Measurements from ENCODE around the gene ROR1.

The ROR1 gene

GRCh38 chr1:63914706-63915105, 140.9 kb downstream of the ROR1 start:
- no peak for DNase-seq

DNA sequence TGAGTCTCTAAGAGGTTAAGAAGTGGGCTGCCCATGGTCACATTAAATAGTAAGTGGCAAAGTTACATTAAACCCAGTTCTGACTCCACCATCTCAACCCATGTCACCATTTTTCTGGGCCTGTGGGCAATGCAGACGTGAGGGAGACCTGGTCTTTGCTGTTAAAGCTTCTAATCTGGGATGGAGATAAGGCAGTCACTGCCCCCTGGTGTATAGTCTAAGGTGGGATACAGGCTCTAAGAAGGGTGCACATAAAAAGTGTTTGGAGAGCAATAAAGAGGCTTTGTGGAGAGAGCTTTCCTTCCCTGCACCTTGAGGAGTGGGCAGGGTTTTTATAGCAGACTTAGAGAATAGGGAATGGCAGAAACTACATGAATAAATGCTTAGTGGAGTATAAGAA, 141.3 kb downstream of the ROR1 start:
- DNase-seq = no peak

- DNase-seq = no peak
These were observed 142.9 kb downstream of the ROR1 start for GRCh38 chr1:63916485-63917360.

GRCh38 chr1:63917571-63918417, 144.0 kb downstream of the ROR1 start:
- no peak for DNase-seq

DNA sequence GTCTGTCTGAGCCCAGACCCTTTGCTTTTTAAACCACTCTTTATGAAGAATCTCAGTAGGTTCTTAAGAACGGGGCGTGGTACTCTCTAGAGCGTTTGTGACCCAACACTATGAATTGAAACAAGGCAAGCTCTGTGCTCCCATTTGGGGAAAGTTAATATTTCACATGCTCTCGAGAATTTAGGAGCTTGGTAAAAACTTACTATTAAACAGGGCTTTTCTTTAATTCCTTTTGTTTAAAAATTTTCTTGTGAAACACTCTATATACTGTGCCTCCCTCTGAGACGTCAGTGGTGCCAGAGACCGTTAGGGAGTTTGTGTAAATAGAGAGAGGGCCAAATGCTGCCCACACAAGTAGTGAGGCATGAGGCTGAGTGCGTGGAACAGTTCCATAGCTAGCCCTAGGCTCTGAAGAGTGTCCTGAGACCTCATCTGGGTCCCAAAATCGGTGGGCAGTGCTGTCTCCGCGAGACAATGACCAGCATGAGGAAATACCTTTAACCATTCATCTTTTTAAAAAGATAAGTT, 144.7 kb downstream of the ROR1 start:
- no peak for DNase-seq

DNA sequence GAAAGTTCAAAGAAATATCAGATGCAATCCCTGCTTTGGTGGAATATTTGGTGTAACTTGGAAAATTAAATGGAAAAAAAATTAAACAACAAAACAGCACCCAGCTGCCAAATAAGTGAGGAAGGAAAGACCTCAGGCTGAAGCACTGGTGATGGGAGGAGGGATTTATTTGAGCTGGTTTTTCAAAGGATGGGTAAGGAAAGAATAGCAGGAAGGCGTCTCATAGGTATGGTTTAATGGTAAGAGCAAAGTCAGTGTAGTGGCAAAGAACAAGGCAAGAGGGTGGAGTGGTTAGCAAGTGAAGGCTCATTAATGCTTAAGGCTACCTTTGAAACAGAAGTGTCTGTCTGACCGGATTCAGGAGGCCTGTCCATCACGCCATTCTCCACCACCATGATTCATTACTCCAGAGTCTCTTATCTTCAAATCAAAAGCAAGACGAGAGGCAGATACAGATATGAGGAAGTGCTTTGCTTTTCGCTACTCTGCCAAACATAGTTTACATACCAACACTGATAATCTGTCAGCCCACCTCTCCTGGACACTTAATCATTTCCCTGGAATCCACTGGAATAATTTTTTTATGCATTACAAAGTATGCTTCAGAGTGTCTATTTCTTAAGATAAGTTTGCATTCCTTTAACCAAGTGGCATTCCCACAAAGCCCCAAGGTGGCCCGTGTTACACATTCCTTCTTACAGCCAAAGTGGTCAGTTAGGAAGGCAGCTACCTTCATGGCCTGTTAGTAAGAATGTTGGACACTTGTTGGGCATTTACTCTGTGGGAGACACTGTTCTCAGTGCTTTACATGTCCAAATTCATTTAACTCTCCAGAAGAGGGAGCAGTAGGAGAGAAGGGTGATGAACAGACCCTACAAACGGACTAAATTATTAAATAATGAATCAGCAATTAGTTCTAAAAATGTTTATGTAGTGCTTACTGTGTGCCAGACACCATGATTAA, 146.6 kb downstream of the ROR1 start:
- DNase-seq = no peak

DNA sequence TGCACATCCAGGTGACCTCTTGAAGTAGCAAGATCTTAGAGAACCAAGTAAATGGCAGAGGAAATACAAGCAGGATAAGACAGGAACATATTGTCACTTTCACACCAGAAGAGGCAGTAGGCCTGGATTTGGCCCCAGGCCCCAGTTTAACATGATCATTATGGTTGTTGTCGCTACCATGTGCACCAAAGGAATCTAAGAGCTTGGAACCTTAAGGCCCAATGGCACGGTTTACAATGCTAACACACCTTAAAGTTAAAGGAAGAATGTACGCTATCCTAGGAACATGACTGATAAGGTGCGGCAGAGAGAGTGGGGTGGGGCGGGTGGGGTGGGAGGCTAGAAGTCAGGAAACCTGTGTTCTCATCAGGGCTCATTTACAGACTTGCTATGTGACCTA, 147.5 kb downstream of the ROR1 start:
- no peak for DNase-seq

- DNase-seq = no peak
These were observed 148.0 kb downstream of the ROR1 start for GRCh38 chr1:63921802-63922201.

GRCh38 chr1:63922848-63923247, 149.0 kb downstream of the ROR1 start:
- no peak for DNase-seq

DNA sequence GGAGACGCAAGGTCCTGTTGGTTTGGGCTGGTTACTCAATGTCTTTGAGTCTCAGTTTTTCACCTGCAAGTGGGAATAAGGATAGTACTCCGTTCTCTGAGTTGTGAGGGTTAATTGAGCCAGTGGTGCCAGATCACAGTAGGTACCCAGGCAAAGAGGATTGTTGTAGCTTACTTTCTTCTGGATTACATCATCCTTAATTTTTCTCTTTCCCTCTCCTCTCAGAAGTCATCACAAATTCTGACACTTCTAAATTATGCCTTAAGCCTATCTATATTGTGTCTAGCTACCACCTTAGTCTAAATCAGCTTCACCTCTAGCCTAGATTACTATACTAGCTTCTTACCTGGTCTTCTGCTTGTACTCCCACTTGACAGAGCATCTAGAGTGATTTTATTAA, 149.5 kb downstream of the ROR1 start:
- no peak for DNase-seq

DNA sequence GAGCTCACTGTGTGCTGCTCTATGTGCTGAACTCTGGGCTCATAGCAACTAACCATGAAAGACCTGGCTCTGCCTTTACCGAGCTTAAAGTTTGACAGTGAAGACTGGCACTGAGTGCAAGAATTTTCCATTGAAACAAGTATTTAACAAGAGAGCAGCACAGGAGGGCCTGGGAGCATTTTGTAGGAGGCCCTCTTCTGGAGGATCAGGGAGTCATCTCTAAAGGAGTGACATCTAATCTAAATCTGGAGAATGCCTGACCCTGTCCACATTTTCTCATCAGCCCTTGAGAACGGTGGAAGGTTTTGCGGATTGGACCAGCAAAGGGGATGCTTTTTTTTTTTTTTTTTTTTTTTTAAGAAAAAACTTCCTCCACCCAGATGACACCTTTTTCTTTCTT, 150.8 kb downstream of the ROR1 start:
- DNase-seq = no peak

DNA sequence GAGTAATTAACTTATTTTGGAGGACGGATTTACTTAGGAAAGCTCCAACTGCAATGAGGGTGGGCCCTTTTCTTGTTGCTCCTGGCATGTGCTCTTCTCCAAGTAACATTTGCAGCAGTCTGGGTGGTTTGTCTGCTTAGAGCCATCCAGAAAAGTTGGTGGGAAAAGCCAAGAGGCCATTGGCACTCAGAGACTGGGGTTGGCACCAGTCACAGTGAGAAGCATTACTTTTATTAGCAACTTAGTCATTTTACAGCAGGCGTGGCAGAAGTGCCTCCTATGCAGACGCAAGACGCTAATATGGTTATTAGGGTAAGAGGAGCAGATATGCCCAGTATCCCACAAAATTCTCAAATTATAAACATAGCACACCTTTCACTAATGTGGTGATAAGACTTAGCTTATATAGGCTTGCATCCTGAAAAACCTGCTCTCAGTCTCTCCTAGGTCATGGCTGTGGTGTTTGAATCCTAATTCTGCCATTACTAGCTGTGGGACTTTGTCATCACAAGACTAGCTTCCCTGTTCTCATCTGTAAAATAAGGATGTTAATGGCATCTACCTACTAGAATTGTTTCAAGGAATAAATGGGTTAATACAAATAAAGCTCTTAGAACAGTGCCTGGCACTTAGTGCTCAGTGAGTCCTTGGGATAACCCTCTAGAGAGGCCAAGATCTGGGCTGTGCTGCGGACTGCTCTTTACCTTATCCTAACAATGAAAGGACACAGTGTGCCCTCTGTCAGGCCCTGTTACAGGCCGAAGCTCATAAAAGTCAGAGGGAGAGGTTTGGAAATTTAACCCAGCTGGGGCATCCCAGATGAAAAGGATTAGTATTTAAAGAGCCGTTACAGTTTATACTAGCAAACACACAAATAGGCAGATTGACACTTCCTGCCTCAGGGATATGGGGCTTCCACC, 154.6 kb downstream of the ROR1 start:
- no peak for DNase-seq

DNA sequence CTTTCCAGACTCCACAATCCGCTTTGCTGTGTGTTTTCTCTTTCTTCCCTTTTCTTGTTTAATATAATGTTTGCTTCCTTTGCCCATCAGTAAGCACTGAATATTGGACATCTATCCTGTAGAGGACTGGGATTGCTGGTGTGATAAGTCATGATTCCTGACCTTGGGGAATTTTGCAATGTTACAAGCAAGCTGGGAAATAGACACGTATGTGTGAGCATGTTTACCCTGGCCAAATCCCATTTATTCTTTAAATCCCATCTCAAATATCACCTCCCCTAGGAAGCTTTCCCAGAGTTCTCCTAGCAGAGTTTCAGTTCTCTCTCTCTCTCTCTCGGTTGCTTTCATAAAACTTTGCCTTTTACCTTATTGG, 155.3 kb downstream of the ROR1 start:
- DNase-seq = no peak

- DNase-seq = no peak
These were observed 157.7 kb downstream of the ROR1 start for GRCh38 chr1:63931468-63931867.

GRCh38 chr1:63934697-63935096, 160.9 kb downstream of the ROR1 start:
- no peak for DNase-seq

DNA sequence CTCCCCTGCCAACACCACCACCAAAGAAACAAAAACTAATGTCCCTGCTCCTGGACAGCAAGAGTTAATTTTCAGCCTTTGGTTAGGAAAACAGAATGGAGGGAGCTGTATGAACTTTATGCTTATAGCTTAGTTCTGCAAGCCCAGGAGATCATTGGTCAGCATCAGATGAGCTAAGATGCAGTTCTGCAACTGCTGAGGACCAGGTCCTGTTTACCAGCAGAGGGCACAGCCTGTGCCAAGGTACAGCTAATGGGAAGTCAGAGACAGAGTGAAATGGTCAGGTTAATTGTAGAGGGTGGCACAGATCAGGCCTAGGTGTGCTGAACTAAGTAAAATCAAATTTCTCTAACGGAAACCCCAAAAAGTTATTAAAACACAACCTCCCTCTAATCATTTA, 161.3 kb downstream of the ROR1 start:
- DNase-seq = no peak

DNA sequence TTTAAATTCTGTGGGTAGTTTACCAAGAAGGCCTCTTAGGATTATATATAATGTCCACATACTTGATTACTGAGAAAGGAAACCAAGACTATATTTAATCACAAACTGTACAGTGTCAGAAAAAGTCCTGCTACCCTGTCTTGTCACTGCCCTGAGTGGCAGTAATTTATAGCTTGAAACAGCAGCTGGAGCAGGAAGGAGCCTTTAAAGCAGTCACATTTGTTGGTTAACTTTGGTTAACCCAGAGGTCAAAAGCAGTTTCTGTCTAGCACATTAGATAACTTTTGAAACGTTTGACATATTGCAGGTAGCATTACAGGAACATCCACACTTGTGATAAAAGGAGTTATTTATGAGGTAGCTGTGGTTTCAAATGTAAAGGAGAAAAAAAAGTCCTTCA, 161.7 kb downstream of the ROR1 start:
- DNase-seq = no peak

DNA sequence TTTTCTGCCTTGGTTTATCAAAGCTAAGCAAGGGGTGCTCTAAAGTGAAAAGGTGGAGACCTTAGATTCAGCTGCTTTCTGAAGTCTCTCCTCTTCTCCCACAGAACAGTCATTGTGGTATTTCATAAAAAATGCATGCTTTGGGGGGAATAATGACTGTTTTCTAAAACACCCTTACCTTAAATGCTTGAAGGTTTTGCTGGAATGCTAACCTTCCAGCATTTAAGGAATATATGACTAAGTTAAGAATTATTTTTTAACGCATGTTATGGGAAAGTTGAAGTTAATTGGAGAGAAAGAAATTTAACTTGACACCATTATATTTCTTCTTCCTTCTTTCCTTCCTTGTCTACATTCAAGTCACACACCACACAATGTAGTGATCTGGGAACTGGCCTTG, 162.5 kb downstream of the ROR1 start:
- no peak for DNase-seq

DNA sequence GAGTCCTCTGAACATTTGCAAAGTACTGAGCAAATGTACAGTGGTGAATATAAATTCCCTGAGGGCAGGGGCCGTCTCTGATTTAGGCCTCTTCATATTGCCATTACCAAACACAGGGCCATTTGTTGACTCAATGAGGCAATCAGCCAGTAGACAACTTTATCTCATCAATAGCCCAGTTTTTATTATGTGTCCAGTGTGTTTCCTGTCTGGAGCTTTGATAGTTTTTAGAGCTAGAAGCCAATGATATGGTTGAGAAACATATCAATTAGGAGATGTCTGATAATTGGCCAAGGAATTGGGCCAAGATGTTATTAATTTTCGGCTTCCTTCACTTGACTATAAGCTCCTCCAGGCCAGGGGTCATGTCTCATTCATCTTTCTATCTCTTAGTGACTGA, 163.0 kb downstream of the ROR1 start:
- no peak for DNase-seq

- no peak for DNase-seq
These were observed 163.7 kb downstream of the ROR1 start for GRCh38 chr1:63937461-63938022.

- DNase-seq = no peak
These were observed 166.6 kb downstream of the ROR1 start for GRCh38 chr1:63940440-63940839.
